Brain microvascular endothelial cell (primary cell): Measurements from ENCODE around the gene RUNX1.

Experiments
- DNase-seq: peaks from one replicate; pipeline ENCODE4 v3.0.0-alpha.2; 2020
- H3K27ac ChIP-seq: fragments of 250-450 bp; sonication (Bioruptor Pico); 2 replicates; pipeline ENCODE4 v1.5.1; 2020; ENCODE audit warnings: mild to moderate bottlenecking, moderate library complexity
- H3K27me3 ChIP-seq: fragments of 250-450 bp; sonication (Bioruptor Pico); replicated peaks from 2 replicates; pipeline ENCODE4 v1.5.1; 2020; ENCODE audit warnings: mild to moderate bottlenecking
- H3K36me3 ChIP-seq: fragments of 250-450 bp; sonication (Bioruptor Pico); replicated peaks from 2 replicates; pipeline ENCODE4 v1.5.1; 2020; ENCODE audit warnings: mild to moderate bottlenecking
- H3K4me3 ChIP-seq: 2 replicates; pipeline ENCODE4 v1.5.1; 2011; ENCODE audit warnings: low read depth, mild to moderate bottlenecking, control low read depth, low read length, moderate library complexity
- in situ Hi-C: cut with HindIII; loops from 2 replicates; pipeline ENCODE4 v1.10.0; 2017; ENCODE audit warnings: low sequenced_read_pairs, low pct_ligation_motif_present
- TF ChIP-seq, protein P1 (sequence below): IDR thresholded peaks from 2 replicates; pipeline ENCODE4 v1.5.1; 2011; ENCODE audit warnings: low read depth, mild to moderate bottlenecking, moderate library complexity, low read length, control low read depth, inconsistent platforms; ENCODE audit errors: missing control alignments

Gene RUNX1

DNA sequence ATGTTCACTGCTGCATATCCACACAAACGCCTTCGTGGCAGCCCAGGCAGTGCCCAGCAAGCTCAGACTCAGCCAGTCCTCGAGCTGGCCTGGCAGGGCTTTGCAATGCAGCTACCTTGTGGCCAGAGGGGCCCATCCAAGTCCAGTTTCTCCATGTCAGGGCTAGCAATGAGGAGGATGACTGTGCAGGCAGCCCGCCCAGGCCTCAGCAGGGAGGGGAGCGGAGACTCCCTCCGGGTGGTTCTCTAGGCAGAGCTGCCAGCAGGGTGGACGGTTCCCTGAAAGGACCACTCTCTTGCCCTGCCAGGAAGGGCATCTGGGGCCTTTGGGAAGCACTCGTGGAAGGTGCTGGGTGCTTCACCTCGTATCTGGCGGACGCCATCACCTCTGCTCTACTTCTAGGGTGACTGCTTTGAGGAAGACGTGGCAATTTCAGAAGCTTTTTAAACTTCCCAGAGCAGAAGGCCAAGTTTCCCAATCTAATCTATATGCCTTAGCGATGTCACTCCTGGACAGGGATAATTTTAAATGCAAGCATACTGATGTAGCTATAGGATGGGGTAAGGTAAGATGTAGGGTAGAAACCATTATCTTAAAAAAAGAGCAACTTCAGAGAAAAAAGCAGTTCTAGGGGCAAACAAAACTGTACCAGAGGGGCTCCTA lies 56.2 kb downstream of the RUNX1 start:
- TF ChIP-seq, protein P1, sequence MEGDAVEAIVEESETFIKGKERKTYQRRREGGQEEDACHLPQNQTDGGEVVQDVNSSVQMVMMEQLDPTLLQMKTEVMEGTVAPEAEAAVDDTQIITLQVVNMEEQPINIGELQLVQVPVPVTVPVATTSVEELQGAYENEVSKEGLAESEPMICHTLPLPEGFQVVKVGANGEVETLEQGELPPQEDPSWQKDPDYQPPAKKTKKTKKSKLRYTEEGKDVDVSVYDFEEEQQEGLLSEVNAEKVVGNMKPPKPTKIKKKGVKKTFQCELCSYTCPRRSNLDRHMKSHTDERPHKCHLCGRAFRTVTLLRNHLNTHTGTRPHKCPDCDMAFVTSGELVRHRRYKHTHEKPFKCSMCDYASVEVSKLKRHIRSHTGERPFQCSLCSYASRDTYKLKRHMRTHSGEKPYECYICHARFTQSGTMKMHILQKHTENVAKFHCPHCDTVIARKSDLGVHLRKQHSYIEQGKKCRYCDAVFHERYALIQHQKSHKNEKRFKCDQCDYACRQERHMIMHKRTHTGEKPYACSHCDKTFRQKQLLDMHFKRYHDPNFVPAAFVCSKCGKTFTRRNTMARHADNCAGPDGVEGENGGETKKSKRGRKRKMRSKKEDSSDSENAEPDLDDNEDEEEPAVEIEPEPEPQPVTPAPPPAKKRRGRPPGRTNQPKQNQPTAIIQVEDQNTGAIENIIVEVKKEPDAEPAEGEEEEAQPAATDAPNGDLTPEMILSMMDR, result no peak
- in situ Hi-C loops, result no loop called here
- Histone ChIP-seq H3K4me3 (no peak overlapping the region), H3K27me3 (no peaks in the 10 kb centered on the region), H3K27ac (no peak overlapping the region), H3K36me3 (no peaks in the 10 kb centered on the region)
- no peak for DNase-seq

DNA sequence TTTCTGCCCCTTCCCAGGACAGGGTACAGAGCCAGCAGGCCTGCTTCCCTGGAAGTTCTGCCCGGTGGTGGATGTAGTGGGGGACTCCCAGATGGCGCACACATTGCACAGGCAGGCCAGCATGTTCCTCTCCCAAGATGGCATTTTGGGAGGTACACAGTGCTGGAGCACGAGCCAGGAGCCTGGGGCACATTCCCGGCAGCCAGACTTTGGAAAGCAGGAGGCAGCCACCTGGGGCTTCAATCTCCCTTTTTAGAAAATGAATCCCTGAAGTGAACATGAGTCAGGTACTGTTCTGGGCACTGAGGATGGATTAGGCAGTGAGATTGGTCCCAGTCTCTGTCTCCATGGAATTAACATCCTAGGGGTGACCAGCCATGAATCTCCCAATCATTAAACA lies 56.9 kb downstream of the RUNX1 start:
- Histone ChIP-seq H3K36me3 (no peaks in the 10 kb centered on the region), H3K4me3 (no peak overlapping the region), H3K27ac (no peak overlapping the region), H3K27me3 (no peaks in the 10 kb centered on the region)
- in situ Hi-C loops, result no loop called here
- DNase-seq, result no peak
- TF ChIP-seq, protein P1, result no peak

DNA sequence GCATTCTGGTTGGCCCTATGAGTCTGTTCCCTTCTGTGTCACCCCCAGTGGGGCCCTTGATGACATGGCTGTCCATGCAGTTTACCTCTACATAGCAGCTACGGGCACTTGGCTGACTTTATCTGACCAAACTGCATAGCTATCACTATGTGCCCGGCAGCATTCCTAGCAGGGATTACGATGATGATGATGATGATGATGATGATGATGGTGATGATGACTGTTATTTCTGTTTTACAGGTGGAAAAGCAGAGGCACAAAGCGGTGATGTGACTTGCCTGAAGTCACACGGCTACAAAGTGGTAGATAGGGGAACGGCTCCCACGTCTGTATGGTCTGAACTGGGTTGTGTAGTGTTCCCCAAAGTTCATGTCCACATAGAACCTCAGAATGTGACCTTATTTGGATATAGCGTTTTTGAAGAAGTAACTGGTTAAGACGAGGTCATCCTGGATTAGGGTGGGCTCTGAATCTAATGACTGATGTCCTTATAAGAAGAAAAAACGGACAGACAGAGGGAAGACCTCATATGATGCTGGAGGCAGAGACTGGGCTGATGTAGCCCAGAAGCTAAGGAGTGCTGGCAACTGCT lies 57.6 kb downstream of the RUNX1 start:
- Histone ChIP-seq H3K36me3 (no peaks in the 10 kb centered on the region), H3K27me3 (no peaks in the 10 kb centered on the region), H3K4me3 (no peak overlapping the region), H3K27ac (no peak overlapping the region)
- in situ Hi-C loops, result no loop called here
- TF ChIP-seq, protein P1, result no peak
- DNase-seq, result no peak

DNA sequence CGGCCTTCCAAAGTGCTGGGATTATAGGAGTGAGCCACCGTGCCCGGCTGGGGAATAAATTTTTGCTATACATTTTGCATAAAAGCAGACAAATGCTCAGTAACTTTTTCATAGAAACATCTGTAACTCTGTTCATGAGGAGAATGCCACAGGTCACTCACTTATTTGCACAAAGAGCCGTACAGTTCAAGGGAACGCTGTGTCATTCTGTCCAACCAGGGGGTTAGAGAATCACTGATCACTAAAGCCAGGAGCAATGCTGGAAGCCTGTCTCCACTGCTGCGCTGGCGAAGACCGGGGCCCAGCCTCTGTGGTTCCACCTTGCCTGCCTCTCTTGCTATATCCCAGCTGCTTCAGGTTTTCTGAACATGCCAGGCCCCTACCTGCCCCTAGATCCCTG lies 58.3 kb downstream of the RUNX1 start:
- TF ChIP-seq, protein P1, result no peak
- Histone ChIP-seq H3K27ac (no peak overlapping the region), H3K27me3 (no peaks in the 10 kb centered on the region), H3K36me3 (no peaks in the 10 kb centered on the region), H3K4me3 (no peak overlapping the region)
- DNase-seq, result no peak
- in situ Hi-C loops, result no loop called here

DNA sequence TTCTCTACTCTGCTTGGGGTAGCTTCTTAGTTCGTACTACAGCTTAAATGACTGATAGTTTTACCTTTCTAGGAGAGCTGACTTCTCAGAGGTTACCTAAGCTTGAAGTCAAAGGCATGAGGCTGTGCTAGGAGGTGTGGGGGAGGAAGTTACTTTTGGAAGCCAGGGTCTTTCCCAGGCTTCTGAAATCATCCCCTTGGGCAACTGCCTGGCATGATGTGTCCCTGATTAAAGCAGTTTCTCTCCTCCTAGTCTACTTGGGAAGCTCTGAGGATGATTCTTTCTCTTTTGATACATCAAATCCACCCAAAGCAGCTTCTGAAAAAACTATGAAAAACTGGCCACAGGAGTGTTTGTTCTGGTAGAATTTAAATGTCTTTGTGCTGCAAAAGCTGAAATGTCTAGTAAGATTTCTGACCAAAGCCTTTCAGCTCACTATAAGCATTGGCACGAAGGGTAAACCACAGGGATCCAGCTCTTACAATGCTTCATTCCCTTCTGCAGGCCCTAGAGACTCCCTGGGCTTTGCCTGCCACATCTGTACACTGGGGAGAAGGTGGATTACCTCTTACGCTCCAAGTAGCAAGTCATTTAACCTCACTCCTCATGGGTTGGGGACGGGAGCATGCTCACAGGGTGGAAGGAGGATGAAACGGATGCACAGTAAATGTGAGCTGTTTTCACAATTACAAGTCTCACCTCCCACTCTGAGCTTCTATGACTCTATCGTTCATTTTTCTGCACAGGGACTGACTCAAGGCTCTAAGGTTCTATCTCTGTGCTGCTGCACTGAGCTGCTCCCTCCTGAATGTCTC lies 59.6 kb downstream of the RUNX1 start:
- in situ Hi-C loops, result no loop called here
- H3K27ac ChIP-seq, result no peak overlapping the region
- no peaks in the 10 kb centered on the region for H3K27me3 ChIP-seq
- TF ChIP-seq, protein P1, result no peak
- no peak overlapping the region for H3K4me3 ChIP-seq
- no peak for DNase-seq
- H3K36me3 ChIP-seq, result no peaks in the 10 kb centered on the region
